ENCODE results near the gene SLC16A9.

Gene SLC16A9

GRCh38 chr10:59719374-59719773 lies 9.7 kb upstream of the SLC16A9 start:
- DNase-seq (ENCODE audit: low spot score) = no peak

GRCh38 chr10:59718257-59718656 lies 8.6 kb upstream of the SLC16A9 start:
- no peak for DNase-seq (ENCODE audit: low spot score)

GRCh38 chr10:59713196-59713821 lies 3.7 kb upstream of the SLC16A9 start:
- no peak for DNase-seq (ENCODE audit: low spot score)

GRCh38 chr10:59711871-59712494 lies 2.3 kb upstream of the SLC16A9 start:
- no peak for DNase-seq (ENCODE audit: low spot score)

- no peak for DNase-seq (ENCODE audit: low spot score)
Measured at GRCh38 chr10:59708816-59709394, 745 bp downstream of the SLC16A9 start.

- DNase-seq (ENCODE audit: low spot score) = no peak
Measured at GRCh38 chr10:59706851-59707797, 2.5 kb downstream of the SLC16A9 start.

GRCh38 chr10:59705931-59706330 lies 3.7 kb downstream of the SLC16A9 start:
- no peak for DNase-seq (ENCODE audit: low spot score)

- DNase-seq (ENCODE audit: low spot score) = no peak
Measured at GRCh38 chr10:59704630-59705029, 5.0 kb downstream of the SLC16A9 start.

GRCh38 chr10:59702347-59702746 lies 7.3 kb downstream of the SLC16A9 start:
- DNase-seq (ENCODE audit: low spot score) = no peak

GRCh38 chr10:59700709-59701108 lies 8.9 kb downstream of the SLC16A9 start:
- DNase-seq (ENCODE audit: low spot score) = no peak

GRCh38 chr10:59698326-59698725 lies 11.3 kb downstream of the SLC16A9 start:
- peak; percentile 41 for DNase-seq (ENCODE audit: low spot score)

GRCh38 chr10:59695637-59696036 lies 14.0 kb downstream of the SLC16A9 start:
- DNase-seq (ENCODE audit: low spot score) = no peak

- DNase-seq (ENCODE audit: low spot score) = no peak
Measured at GRCh38 chr10:59694936-59695335, 14.7 kb downstream of the SLC16A9 start.

- DNase-seq (ENCODE audit: low spot score) = no peak
Measured at GRCh38 chr10:59692113-59692512, 17.5 kb downstream of the SLC16A9 start.

- DNase-seq (ENCODE audit: low spot score) = no peak
Measured at GRCh38 chr10:59688921-59689351, 20.7 kb downstream of the SLC16A9 start.

- DNase-seq (ENCODE audit: low spot score) = no peak
Measured at GRCh38 chr10:59687657-59688056, 22.0 kb downstream of the SLC16A9 start.

GRCh38 chr10:59684006-59684405 lies 25.6 kb downstream of the SLC16A9 start:
- no peak for DNase-seq (ENCODE audit: low spot score)

- DNase-seq (ENCODE audit: low spot score) = no peak
Measured at GRCh38 chr10:59682986-59683937, 26.4 kb downstream of the SLC16A9 start.

- DNase-seq (ENCODE audit: low spot score) = no peak
Measured at GRCh38 chr10:59680199-59680598, 29.5 kb downstream of the SLC16A9 start.

GRCh38 chr10:59678884-59679301 lies 30.8 kb downstream of the SLC16A9 start:
- DNase-seq (ENCODE audit: low spot score) = no peak

GRCh38 chr10:59677253-59677831 lies 32.3 kb downstream of the SLC16A9 start:
- no peak for DNase-seq (ENCODE audit: low spot score)
